ENCODE measurements around the gene AGRP. TPM values are rescaled to one million over a fixed set of nuclear protein-coding genes. Genes with fewer than 3 reads are reported as not detected.
A peak's percentile ranks its signal among the peaks of the same experiment; 100 is the strongest.

Gene AGRP
- total and polyA plus RNA-seq, 2 of the 4 experiments (the other 2 are of a cell fraction): not detected

GRCh38 chr16:67444259-67445125, 38.9 kb downstream of the AGRP start:
- Histone ChIP-seq H3K9me1 (ENCODE audit: insufficient read depth, low read length) (peaks cover 8% of the 10 kb centered on the region; the same call in 1 of the 2 replicates), H4K5ac (ENCODE audit: low read depth, low read length) (no peak overlapping the region), H2BK120ac (ENCODE audit: low read depth, low read length) (no peak overlapping the region), H2BK20ac (ENCODE audit: low read depth, low read length) (no peak overlapping the region), H3K79me1 (ENCODE audit: low read depth in 1 of 2, low read length in 2 of 2) (peaks cover 0 to 65% of the 10 kb centered on the region in 2 experiments; a peak in 2 of 4 replicates), H3K23ac (ENCODE audit: low read depth, low read length) (no peak overlapping the region), H2BK5ac (ENCODE audit: low read depth, low read length, poor library complexity, severe bottlenecking) (no peak overlapping the region), H3K27me3 (ENCODE audit: control insufficient read depth, insufficient read depth, low read length) (no peaks in the 10 kb centered on the region), H3K4ac (ENCODE audit: low read depth, low read length) (no peak overlapping the region), H2BK15ac (ENCODE audit: low read depth, low read length) (no peak overlapping the region), H3K4me1 (ENCODE audit: control insufficient read depth, insufficient read depth, low read length) (peaks cover 40% of the 10 kb centered on the region), H3K27ac (ENCODE audit: insufficient read depth, low read length) (no peak overlapping the region), H3K9me3 (ENCODE audit: control insufficient read depth, insufficient read depth, low read length) (no peaks in the 10 kb centered on the region), H3K4me3 (ENCODE audit: insufficient read depth, low read depth, low read length) (no peak overlapping the region), H3K56ac (ENCODE audit: extremely low read depth, insufficient read depth, low read length) (no peak overlapping the region), H3K36me3 (ENCODE audit: control insufficient read depth, insufficient read depth, low read length) (peaks cover 10% of the 10 kb centered on the region; the same call in 1 of the 2 replicates), H3K4me2 (ENCODE audit: low read depth, low read length) (no peak overlapping the region), H2AK9ac (replicated peaks; ENCODE audit: low read depth, low read length, poor library complexity) (peak overlapping the region; percentile 63), H3K9ac (ENCODE audit: low read depth, low read length) (no peak overlapping the region), H2AK5ac (ENCODE audit: low read depth, low read length) (no peak overlapping the region), H4K91ac (ENCODE audit: insufficient read depth, low read depth, low read length) (no peak overlapping the region), H4K8ac (ENCODE audit: low read depth in 2 of 2, low read length in 2 of 2) (no peak overlapping the region), H4K20me1 (ENCODE audit: insufficient read depth, low read length) (peaks cover 56% of the 10 kb centered on the region), H3K18ac (ENCODE audit: low read depth, low read length) (no peak overlapping the region; the same call in 1 of the 2 replicates), H2AFZ (replicated peaks; ENCODE audit: low read length, poor library complexity) (no peak overlapping the region), H3K14ac (replicated peaks; ENCODE audit: low read depth, low read length) (no peak overlapping the region)
- ChIA-PET POLR2A (ENCODE audit: unreplicated experiment) (no interaction called here), CTCF (no interaction called here)
- DNase-seq (no peak), ATAC-seq (ENCODE audit: low read depth) (no peak)
- in situ Hi-C loops (cut with MboI; ENCODE audit: low sequenced_read_pairs) (no loop called here), dilution Hi-C loops (cut with HindIII; ENCODE audit: low sequenced_read_pairs, unreplicated experiment) (no loop called here), intact Hi-C loops (cut with micrococcal nuclease) (no loop called here)
- 83% methylated on average over 4 of the region's 22 CpGs; no CpG with 5 or more reads in 1 of the 2 experiments for WGBS, 2 experiments (ENCODE audit: extremely low coverage in 2 of 2, insufficient read length in 1 of 2)
- BruUV-seq (replicated peaks): no TSS peak
- TF ChIP-seq RFX5 (IDR thresholded peaks at IDR 0.05; ENCODE audit: low read depth, low read length) (no peak), ELK1 (IDR thresholded peaks at IDR 0.05; ENCODE audit: borderline replicate concordance, low read depth, low read length) (no peak), BHLHE40 (IDR thresholded peaks at IDR 0.05; ENCODE audit: low read depth, low read length) (no peak), MAZ (IDR thresholded peaks at IDR 0.05; ENCODE audit: borderline replicate concordance, low read depth, low read length) (no peak), NFE2L2 (IDR thresholded peaks at IDR 0.05; ENCODE audit: low read depth, low read length) (no peak), RAD21 (IDR thresholded peaks at IDR 0.05; ENCODE audit: low read length) (no peak), FOS (IDR thresholded peaks at IDR 0.05; ENCODE audit: low read depth, low read length) (no peak), MAFK (IDR thresholded peaks at IDR 0.05; ENCODE audit: low read depth, low read length) (no peak), RCOR1 (IDR thresholded peaks at IDR 0.05; ENCODE audit: insufficient replicate concordance, low read length) (no peak), SMC3 (IDR thresholded peaks at IDR 0.05; ENCODE audit: low read depth, low read length) (no peak), MXI1 (IDR thresholded peaks at IDR 0.05; ENCODE audit: borderline replicate concordance, low read depth, low read length) (no peak), POLR2A (IDR thresholded peaks at IDR 0.05; ENCODE audit: low read depth, low read length) (no peak), CHD1 (IDR thresholded peaks at IDR 0.05; ENCODE audit: low read depth, low read length) (no peak), CEBPB (IDR thresholded peaks at IDR 0.05; ENCODE audit: low read depth, low read length) (no peak)
- TF ChIP-seq, protein P1, sequence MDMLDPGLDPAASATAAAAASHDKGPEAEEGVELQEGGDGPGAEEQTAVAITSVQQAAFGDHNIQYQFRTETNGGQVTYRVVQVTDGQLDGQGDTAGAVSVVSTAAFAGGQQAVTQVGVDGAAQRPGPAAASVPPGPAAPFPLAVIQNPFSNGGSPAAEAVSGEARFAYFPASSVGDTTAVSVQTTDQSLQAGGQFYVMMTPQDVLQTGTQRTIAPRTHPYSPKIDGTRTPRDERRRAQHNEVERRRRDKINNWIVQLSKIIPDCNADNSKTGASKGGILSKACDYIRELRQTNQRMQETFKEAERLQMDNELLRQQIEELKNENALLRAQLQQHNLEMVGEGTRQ (IDR thresholded peaks at IDR 0.05; ENCODE audit: low read depth, low read length): no peak
